ENCODE data around the gene CD2BP2.

GRCh38 chr16:30355144-30355953 is at the start of gene CD2BP2:
- TF ChIP-seq POLR2A (IDR thresholded peaks at IDR 0.05) (no peak), CTCF (IDR thresholded peaks at IDR 0.05) (no peak)

All from lower leg skin (tissue), 3 donors.